H1 (cell line): Measurements from ENCODE around the gene DHX58. TPM values are rescaled to one million over a fixed set of nuclear protein-coding genes. Genes with fewer than 3 reads are reported as not detected.

Source experiments
- CBX5 ChIP-seq: fragments of 300-800, 300-1000 bp; sonication (generic); IDR thresholded peaks from 2 replicates; pipeline ENCODE4 v1.7.1; 2016; ENCODE audit warnings: antibody characterized with exemption, low read length, low read depth
- CHD7 ChIP-seq: fragments of 300-600 bp; sonication (generic); IDR thresholded peaks from 2 replicates; pipeline ENCODE4 v1.7.1; 2012; ENCODE audit warnings: low read length, moderate library complexity, mild to moderate bottlenecking, inconsistent platforms; ENCODE audit not compliant: insufficient replicate concordance
- GABPA ChIP-seq: IDR thresholded peaks from 2 replicates; pipeline ENCODE4 v1.6.1; 2011; ENCODE audit warnings: mild to moderate bottlenecking, low read length, moderate library complexity, borderline replicate concordance; ENCODE audit not compliant: insufficient read depth
- JUND ChIP-seq: IDR thresholded peaks from 2 replicates; pipeline ENCODE4 v1.6.1; 2011; ENCODE audit warnings: mild to moderate bottlenecking, improper control_type of control experiment, low read length
- MAFK ChIP-seq: IDR thresholded peaks from 2 replicates; pipeline ENCODE4 v1.6.1; 2012; ENCODE audit warnings: low read depth, mild to moderate bottlenecking, improper control_type of control experiment, low read length
- MAX ChIP-seq: IDR thresholded peaks from 2 replicates; pipeline ENCODE4 v1.6.1; 2012; ENCODE audit warnings: inconsistent platforms
- RFX5 ChIP-seq: IDR thresholded peaks from 2 replicates; pipeline ENCODE4 v1.6.1; 2011; ENCODE audit warnings: low read depth, low read length, improper control_type of control experiment, borderline replicate concordance
- SRF ChIP-seq: IDR thresholded peaks from 2 replicates; pipeline ENCODE4 v1.6.1; 2011; ENCODE audit warnings: mild to moderate bottlenecking, low read depth, low read length, moderate library complexity
- TAF1 ChIP-seq: IDR thresholded peaks from 2 replicates; pipeline ENCODE4 v1.6.1; 2011; ENCODE audit warnings: mild to moderate bottlenecking, low read depth, low read length
- TAF7 ChIP-seq: optimal IDR thresholded peaks from 2 replicates; pipeline ENCODE3; 2011; ENCODE audit warnings: low read depth, mild to moderate bottlenecking, inconsistent platforms, low read length, moderate library complexity, borderline replicate concordance
- YY1 ChIP-seq: IDR thresholded peaks from 2 replicates; pipeline ENCODE4 v1.6.1; 2011; ENCODE audit warnings: low read depth, mild to moderate bottlenecking, low read length
- polyA plus RNA-seq, 7 experiments: library from polyadenylated mRNA; depleted of rRNA in 3 of 7; stranded (reverse) in 5 of 7; unstranded in 2 of 7; fragments of >200 nt in 5 of 7; fragments of 200-250 nt in 2 of 7; gene quantifications; 1 replicate in 5 of 7; 2 replicates in 1 of 7; 4 replicates in 1 of 7; pipeline versions ENCODE4 v1.2.1 to v1.2.3, GENCODE V29; 2011 to 2013; ENCODE audit warnings: missing spikeins in 2 of 7, mixed read lengths in 2 of 7
- total RNA-seq: library from RNA; stranded (reverse); fragmentation: NEBNext Ultra II Directional; extraction: Animal tissue kit (Norgen Biotek cat#: 25700); gene quantifications from 2 replicates; pipeline ENCODE4 v1.2.1, GENCODE V29; 2021

Gene DHX58
- total and polyA plus RNA-seq, 2 of the 8 experiments (the other 6 are each of a cell fraction or from before 2014, with no cell fraction given) = 5.6 to 9.9 TPM

- TF ChIP-seq CHD7 (no peak), TAF7 (no peak), MAX (no peak), RFX5 (no peak), CBX5 (no peak), TAF1 (no peak), JUND (no peak), GABPA (no peak), SRF (no peak), YY1 (no peak), MAFK (no peak)
- TF ChIP-seq, all 59 proteins: peak for 0
These were observed 60.9 kb downstream of the DHX58 start (continued) for GRCh38 chr17:42051645-42052044.
